ENCODE results near the gene RNF146.

- TF ChIP-seq CTCF (IDR thresholded peaks at IDR 0.05) = no peak
- TF ChIP-seq POLR2A (IDR thresholded peaks at IDR 0.05) = no peak
These were observed 15.5 kb downstream of the RNF146 start for GRCh38 chr6:127282184-127282583.

Data from heart left ventricle (tissue), 13 donors.